Activated CD4-positive, alpha-beta memory T cell treated with anti-CD3 and anti-CD28 coated beads, Interleukin-2, amount 10 ng/mL, durations not matched to agents 7 days and 5 days (primary cell): ENCODE data around the gene GGNBP2. TPM values are rescaled to one million over a fixed set of nuclear protein-coding genes. Genes with fewer than 3 reads are reported as not detected.

Experiments used
- CTCF ChIA-PET: fragments of 350-600 bp; sonication (Branson Sonifier 250); formaldehyde crosslinking; loops from one replicate; lab custom pipeline; 2021; ENCODE audit warnings: antibody characterized with exemption, inconsistent platforms; lab: Charles Lee
- POLR2A ChIA-PET: fragments of 350-600 bp; sonication (Branson Sonifier 250); formaldehyde crosslinking; loops from one replicate; lab custom pipeline; 2021; ENCODE audit warnings: antibody characterized with exemption; lab: Charles Lee
- DNase-seq: peaks from one replicate; pipeline ENCODE4 v3.0.0-alpha.2; 2020
- H3K27ac Mint-ChIP-seq: one replicate; pipeline ENCODE4 v1.8.0; 2021; ENCODE audit warnings: mild to moderate bottlenecking, mixed read lengths
- H3K27me3 Mint-ChIP-seq: one replicate; pipeline ENCODE4 v1.8.0; 2021; ENCODE audit warnings: mixed read lengths
- H3K36me3 Mint-ChIP-seq: one replicate; pipeline ENCODE4 v1.8.0; 2021; ENCODE audit warnings: low read depth, mixed read lengths
- H3K4me1 Mint-ChIP-seq: one replicate; pipeline ENCODE4 v1.8.0; 2021; ENCODE audit warnings: mixed read lengths
- H3K4me3 Mint-ChIP-seq: one replicate; pipeline ENCODE4 v1.8.0; 2021; ENCODE audit warnings: mild to moderate bottlenecking, mixed read lengths
- H3K9me3 Mint-ChIP-seq: one replicate; pipeline ENCODE4 v1.8.0; 2021; ENCODE audit warnings: mixed read lengths
- total RNA-seq, 2 experiments: library from RNA; stranded (reverse); gene quantifications; one replicate each; pipeline ENCODE4 v1.2.3, GENCODE V29; 2021

Gene GGNBP2
- total RNA-seq, 2 experiments from 2014 or later = 94.0 to 106 TPM

GRCh38 chr17:36590082-36590481 lies 45.4 kb downstream of the GGNBP2 start:
- POLR2A ChIA-PET = interaction anchor here (2.6 to 5.1 kb wide), 2 partner anchors 12 to 44 kb away, joined by 8 to 51 read pairs; partner anchors contain the start of gene MRM1
- H3K9me3 Mint-ChIP-seq = no peaks in the 10 kb centered on the region

GRCh38 chr17:36591434-36592315 lies 47.0 kb downstream of the GGNBP2 start, which contains the start of gene DHRS11:
DHRS11 (plus strand) TSS chr17:36591879; CDS start chr17:36592010, 131 bp downstream.
- peaks cover 34% of the 10 kb centered on the region for H3K4me1 Mint-ChIP-seq
- H3K9me3 Mint-ChIP-seq = no peaks in the 10 kb centered on the region
- no peaks in the 10 kb centered on the region for H3K27me3 Mint-ChIP-seq
- H3K36me3 Mint-ChIP-seq = peaks cover 40% of the 10 kb centered on the region
- POLR2A ChIA-PET = interaction anchor here (1.6 to 5.1 kb wide), 4 partner anchors 10 to 47 kb away, joined by 5 to 51 read pairs (median 8); partner anchors contain the start of genes GGNBP2 and MRM1
- DNase-seq = peak; percentile 82
- CTCF ChIA-PET = interaction anchor here (4.1 kb wide), 1 partner anchor 11 kb away, joined by 35 read pairs; the partner anchor contains the start of gene MRM1
- H3K27ac Mint-ChIP-seq = peak within 1 kb of the TSS; percentile 21
- H3K4me3 Mint-ChIP-seq = peak within 1 kb of the TSS; percentile 60

More at GRCh38 chr17:36590082-36590481, 45.4 kb downstream of the GGNBP2 start:
- H3K4me1 Mint-ChIP-seq = peaks cover 37% of the 10 kb centered on the region
- no peak overlapping the region for H3K27ac Mint-ChIP-seq
- DNase-seq = peak; percentile 17
- peaks cover 48% of the 10 kb centered on the region for H3K36me3 Mint-ChIP-seq
- CTCF ChIA-PET = interaction anchor here (4.1 kb wide), 1 partner anchor 12 kb away, joined by 35 read pairs; the partner anchor contains the start of gene MRM1
- H3K4me3 Mint-ChIP-seq = peak overlapping the region; percentile 22
- H3K27me3 Mint-ChIP-seq = no peaks in the 10 kb centered on the region

GRCh38 chr17:36592316-36592715 lies 47.6 kb downstream of the GGNBP2 start:
- ChIA-PET CTCF (interaction anchor here (4.1 kb wide), 1 partner anchor 10 kb away, joined by 35 read pairs; the partner anchor contains the start of gene MRM1), POLR2A (interaction anchor here (1.6 to 5.1 kb wide), 3 partner anchors 10 to 48 kb away, joined by 5 to 51 read pairs (median 8); partner anchors contain the start of genes GGNBP2 and MRM1)
- peak overlapping the region; percentile 60 for H3K4me3 Mint-ChIP-seq
- H3K27ac Mint-ChIP-seq = no peak overlapping the region
- no peaks in the 10 kb centered on the region for H3K9me3 Mint-ChIP-seq
- peaks cover 34% of the 10 kb centered on the region for H3K4me1 Mint-ChIP-seq
- no peaks in the 10 kb centered on the region for H3K27me3 Mint-ChIP-seq
- H3K36me3 Mint-ChIP-seq = peaks cover 34% of the 10 kb centered on the region
- no peak for DNase-seq

GRCh38 chr17:36592716-36593321 lies 48.1 kb downstream of the GGNBP2 start:
- Mint-ChIP-seq H3K4me3 (peak overlapping the region; percentile 60), H3K27ac (no peak overlapping the region), H3K4me1 (peaks cover 34% of the 10 kb centered on the region), H3K27me3 (no peaks in the 10 kb centered on the region), H3K9me3 (no peaks in the 10 kb centered on the region), H3K36me3 (peaks cover 30% of the 10 kb centered on the region)
- POLR2A ChIA-PET = interaction anchor here (1.6 to 5.1 kb wide), 3 partner anchors 9 to 49 kb away, joined by 5 to 51 read pairs (median 8); partner anchors contain the start of genes GGNBP2 and MRM1
- CTCF ChIA-PET = interaction anchor here (4.1 kb wide), 1 partner anchor 10 kb away, joined by 35 read pairs; the partner anchor contains the start of gene MRM1
- no peak for DNase-seq

GRCh38 chr17:36593656-36594316 lies 49.1 kb downstream of the GGNBP2 start:
- Mint-ChIP-seq H3K27me3 (no peaks in the 10 kb centered on the region), H3K27ac (no peak overlapping the region), H3K36me3 (peaks cover 25% of the 10 kb centered on the region), H3K4me3 (no peak overlapping the region), H3K9me3 (no peaks in the 10 kb centered on the region), H3K4me1 (peaks cover 31% of the 10 kb centered on the region)
- POLR2A ChIA-PET = interaction anchor here (1.6 to 5.1 kb wide), 3 partner anchors 8 to 49 kb away, joined by 5 to 51 read pairs (median 8); partner anchors contain the start of genes GGNBP2 and MRM1
- no peak for DNase-seq
- CTCF ChIA-PET = interaction anchor here (4.1 kb wide), 1 partner anchor 9 kb away, joined by 35 read pairs; the partner anchor contains the start of gene MRM1

- H3K9me3 Mint-ChIP-seq = no peaks in the 10 kb centered on the region
- no peak for DNase-seq
- H3K4me3 Mint-ChIP-seq = no peak overlapping the region
- no peaks in the 10 kb centered on the region for H3K27me3 Mint-ChIP-seq
- peaks cover 17% of the 10 kb centered on the region for H3K36me3 Mint-ChIP-seq
- H3K4me1 Mint-ChIP-seq = peaks cover 26% of the 10 kb centered on the region
- POLR2A ChIA-PET = interaction anchor here (1.6 to 5.1 kb wide), 2 partner anchors 7 to 49 kb away, joined by 7 to 51 read pairs; partner anchors contain the start of gene MRM1
- H3K27ac Mint-ChIP-seq = no peak overlapping the region
- CTCF ChIA-PET = interaction anchor here (1.3 kb wide), 1 partner anchor 9 kb away, joined by 5 read pairs; no protein-coding TSS in a partner anchor
These were observed 50.1 kb downstream of the GGNBP2 start for GRCh38 chr17:36594626-36595401.

- H3K9me3 Mint-ChIP-seq = no peaks in the 10 kb centered on the region
- no peak for DNase-seq
- H3K27ac Mint-ChIP-seq = no peak overlapping the region
- POLR2A ChIA-PET = interaction anchor here (1.1 kb wide), 1 partner anchor 63 kb away, joined by 3 read pairs; the partner anchor contains the start of genes MYO19 and PIGW
- CTCF ChIA-PET = no interaction called here
- H3K4me1 Mint-ChIP-seq = peaks cover 20% of the 10 kb centered on the region
- H3K4me3 Mint-ChIP-seq = no peak overlapping the region
- H3K27me3 Mint-ChIP-seq = no peaks in the 10 kb centered on the region
- peaks cover 2% of the 10 kb centered on the region for H3K36me3 Mint-ChIP-seq
These were observed 52.5 kb downstream of the GGNBP2 start for GRCh38 chr17:36597226-36597625.

- POLR2A ChIA-PET = interaction anchor here (0.9 to 1.1 kb wide), 2 partner anchors 47 to 64 kb away, joined by 3 read pairs; partner anchors contain the start of genes MYO19 and PIGW
These were observed 53.4 kb downstream of the GGNBP2 start for GRCh38 chr17:36597866-36598777.

GRCh38 chr17:36598951-36599401 lies 54.3 kb downstream of the GGNBP2 start:
- Mint-ChIP-seq H3K9me3 (no peaks in the 10 kb centered on the region), H3K27ac (no peak overlapping the region), H3K27me3 (no peaks in the 10 kb centered on the region), H3K36me3 (peaks cover 2% of the 10 kb centered on the region), H3K4me1 (peaks cover 19% of the 10 kb centered on the region), H3K4me3 (no peak overlapping the region)
- CTCF ChIA-PET = no interaction called here
- POLR2A ChIA-PET = interaction anchor here (0.9 kb wide), 2 partner anchors 48 to 350 kb away, joined by 3 to 4 read pairs; partner anchors contain the start of gene AATF
- DNase-seq = no peak

More at GRCh38 chr17:36597866-36598777, 53.4 kb downstream of the GGNBP2 start:
- H3K4me1 Mint-ChIP-seq = peaks cover 17% of the 10 kb centered on the region
- H3K27me3 Mint-ChIP-seq = no peaks in the 10 kb centered on the region
- H3K9me3 Mint-ChIP-seq = no peaks in the 10 kb centered on the region
- peaks cover 2% of the 10 kb centered on the region for H3K36me3 Mint-ChIP-seq
- CTCF ChIA-PET = no interaction called here
- H3K27ac Mint-ChIP-seq = no peak overlapping the region
- no peak for DNase-seq
- H3K4me3 Mint-ChIP-seq = no peak overlapping the region

- Mint-ChIP-seq H3K4me1 (peaks cover 27% of the 10 kb centered on the region), H3K27me3 (no peaks in the 10 kb centered on the region), H3K9me3 (no peaks in the 10 kb centered on the region), H3K36me3 (peaks cover 2% of the 10 kb centered on the region), H3K27ac (no peak overlapping the region), H3K4me3 (no peak overlapping the region)
- no peak for DNase-seq
- ChIA-PET POLR2A (interaction anchor here (0.9 to 1.1 kb wide), 2 partner anchors 76 to 349 kb away, joined by 4 to 5 read pairs; partner anchors contain the start of gene AATF), CTCF (interaction anchor here (1.8 kb wide), 1 partner anchor 11 kb away, joined by 7 read pairs; no protein-coding TSS in a partner anchor)
These were observed 55.0 kb downstream of the GGNBP2 start for GRCh38 chr17:36599546-36600250.
